Activated T-cell treated with anti-CD3 and anti-CD28 coated beads for 48 hours (primary cell): ENCODE results near the gene ACAP2.
"Not testable (repeated sequence)": the region's sequence is repeated elsewhere in the genome, so short reads cannot be mapped to it uniquely, and the experiment has no call there.

ENCODE experiments used
- DNase-seq: peaks from one replicate; pipeline ENCODE4 v3.0.0-alpha.2; 2020; ENCODE audit warnings: low read depth

The ACAP2 gene

DNA sequence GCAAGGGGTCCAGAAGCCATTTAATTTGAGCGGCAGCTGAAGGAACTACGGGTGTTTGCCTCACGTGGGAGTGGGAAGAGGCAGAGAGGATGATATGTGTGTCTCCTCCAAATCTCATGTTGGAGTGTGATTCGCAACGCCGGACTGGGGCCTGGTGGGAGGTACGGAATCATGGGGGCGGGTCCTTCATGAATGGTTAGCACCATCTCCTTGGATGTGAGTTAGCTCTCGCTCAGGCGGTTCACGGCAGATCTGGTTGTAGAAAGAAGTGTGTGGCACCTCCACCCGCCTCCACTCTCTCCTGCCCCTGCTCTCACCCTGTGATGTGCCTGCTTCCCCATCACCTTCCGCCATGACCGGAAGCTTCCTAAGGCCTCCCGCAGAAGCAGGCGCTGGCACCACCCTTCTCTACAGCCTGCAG lies 197.3 kb downstream of the ACAP2 start:
- no peak for DNase-seq

DNA sequence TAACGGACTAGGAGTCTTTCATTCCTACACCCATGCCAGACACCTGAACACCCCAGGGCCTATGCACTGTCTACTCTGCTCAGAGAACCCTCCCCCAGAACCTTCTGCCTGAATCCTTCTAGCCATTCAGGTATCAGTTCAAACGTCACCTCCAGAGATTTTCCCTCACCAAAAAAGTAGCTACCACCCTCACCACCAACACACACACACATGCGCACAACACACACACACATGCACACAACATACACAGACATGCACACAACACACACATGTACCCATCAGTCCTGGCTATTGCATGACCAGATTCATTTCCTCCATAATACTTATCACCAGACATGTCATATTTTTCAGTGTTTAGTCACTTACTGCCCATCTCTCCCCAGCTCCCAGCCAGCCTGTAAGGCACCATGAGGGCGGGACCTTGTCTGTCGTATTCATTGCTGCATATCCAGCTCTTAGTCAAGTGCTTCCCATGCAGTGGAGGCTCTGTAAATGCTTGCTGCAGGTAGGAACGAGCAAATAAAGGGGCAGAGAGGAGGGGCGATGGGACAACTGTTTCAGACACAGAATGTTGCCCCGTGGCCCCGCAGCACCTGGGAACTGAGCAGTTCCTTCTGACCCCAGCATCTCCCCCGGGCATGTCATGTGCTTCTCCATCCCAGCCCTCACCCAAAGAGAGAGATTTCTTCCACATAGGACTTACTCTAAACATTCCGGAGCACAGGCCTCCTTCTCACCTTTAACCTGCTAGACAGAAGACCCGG lies 201.0 kb downstream of the ACAP2 start:
- no peak for DNase-seq

DNA sequence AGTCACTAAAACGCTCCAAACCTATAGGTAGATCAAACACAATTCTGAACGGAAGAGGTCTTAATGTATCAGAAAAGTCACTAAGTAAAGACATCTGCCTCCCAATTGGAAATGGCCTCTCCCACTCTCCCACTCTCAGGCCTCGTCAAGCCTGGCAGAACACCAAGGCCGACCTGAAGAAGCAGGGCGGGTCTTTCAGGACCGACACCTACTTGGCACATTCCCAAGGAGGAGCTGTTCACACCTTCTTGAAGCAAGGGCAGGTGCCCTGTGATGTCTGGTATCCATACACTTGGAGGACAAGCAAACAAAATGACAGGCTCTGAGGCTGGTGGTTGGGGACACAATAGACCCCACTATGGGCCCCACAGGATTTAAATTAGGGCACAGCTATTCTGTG lies 201.9 kb downstream of the ACAP2 start:
- DNase-seq: no peak

DNA sequence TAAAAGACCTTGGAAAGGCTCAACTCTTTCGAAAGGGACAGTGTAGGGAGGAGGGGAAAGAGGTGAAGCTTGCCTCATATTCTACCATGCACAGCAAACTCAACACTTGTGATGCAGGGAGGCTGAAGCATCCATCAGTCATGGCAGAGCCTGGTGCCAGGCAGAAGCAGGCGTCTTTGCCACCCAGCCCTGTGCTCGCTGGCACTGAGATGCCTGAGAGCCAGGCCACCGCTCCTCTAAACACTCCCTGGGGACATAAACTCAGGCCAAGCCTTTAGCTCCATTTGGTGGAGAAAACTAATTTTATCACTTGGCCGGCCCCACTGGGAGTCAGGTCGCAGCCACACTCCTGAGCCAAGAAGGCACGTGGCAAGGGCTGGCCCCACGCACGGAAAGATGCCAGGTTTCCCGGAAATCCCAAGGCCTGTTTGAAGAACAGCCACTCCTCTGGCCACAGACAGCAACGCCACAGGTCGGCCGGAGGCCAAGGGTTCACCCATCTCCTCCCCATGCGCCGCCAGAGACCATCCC lies 202.6 kb downstream of the ACAP2 start:
- no peak for DNase-seq

DNA sequence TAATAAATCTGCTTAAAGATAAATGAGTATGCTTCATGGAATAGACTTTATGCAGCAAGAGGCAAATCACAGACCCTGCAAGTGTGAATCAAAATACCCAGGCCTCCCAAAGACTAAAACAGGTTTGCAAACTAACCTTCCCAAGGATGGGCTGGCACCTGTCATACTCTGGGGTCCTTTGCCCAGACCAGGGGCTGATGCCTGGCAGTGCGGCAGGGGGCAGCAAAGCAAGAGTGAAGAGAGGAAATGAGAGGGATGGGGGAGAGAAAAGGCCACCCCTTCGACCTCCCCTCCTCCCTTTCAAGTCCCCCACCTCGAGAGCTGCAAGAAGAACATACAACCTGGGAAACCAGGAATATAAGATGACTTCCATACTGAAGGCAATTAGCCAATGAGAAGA lies 203.7 kb downstream of the ACAP2 start:
- no peak for DNase-seq

DNA sequence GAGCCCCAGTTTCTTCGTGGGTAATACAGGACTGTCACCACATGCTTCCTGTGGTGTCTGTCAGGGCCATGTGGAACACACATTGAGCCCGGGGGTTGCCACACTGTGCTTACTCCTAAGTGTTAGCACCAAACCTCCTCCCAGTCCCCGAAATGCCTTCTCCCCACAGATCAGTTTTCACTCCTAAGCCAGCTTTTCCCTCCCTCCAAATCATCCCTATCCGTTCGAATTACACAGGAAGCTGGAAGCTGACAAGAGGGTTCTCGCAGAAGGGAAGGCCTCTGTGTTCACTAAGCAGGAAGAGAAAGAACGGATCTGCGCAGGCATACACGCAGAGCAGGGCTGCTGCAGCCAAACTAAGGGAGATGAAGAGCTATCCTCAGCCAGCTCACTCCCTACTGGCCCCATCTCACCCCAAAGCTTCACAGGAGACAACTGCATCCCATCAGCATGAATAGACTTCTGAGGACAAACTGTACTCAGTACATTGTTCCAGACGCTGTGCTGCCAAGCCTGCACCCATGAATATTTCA lies 204.2 kb downstream of the ACAP2 start:
- no peak for DNase-seq

DNA sequence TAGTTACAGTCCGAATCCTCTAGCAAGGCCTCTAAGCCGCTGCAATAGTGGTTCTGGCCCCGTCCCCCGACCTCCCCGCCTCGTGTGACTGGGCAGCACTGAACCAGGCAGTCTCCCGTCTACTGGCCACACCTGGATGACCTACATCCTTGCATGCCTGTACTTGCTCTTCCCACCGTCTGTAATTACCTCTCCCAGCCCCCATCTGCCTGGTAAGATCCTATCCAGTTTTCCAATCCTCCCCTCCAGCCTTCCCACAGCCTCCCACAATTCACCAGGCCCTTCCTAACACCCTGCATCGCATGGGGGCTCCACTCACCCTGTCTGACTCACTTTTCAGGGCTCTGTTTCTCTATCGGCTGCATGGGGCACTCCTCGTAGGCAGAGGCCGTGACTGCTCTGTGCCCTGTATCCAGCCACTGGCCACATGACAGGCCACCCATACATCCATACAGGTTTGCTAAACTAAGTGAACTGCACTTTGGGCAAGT lies 204.7 kb downstream of the ACAP2 start:
- DNase-seq: no peak

DNA sequence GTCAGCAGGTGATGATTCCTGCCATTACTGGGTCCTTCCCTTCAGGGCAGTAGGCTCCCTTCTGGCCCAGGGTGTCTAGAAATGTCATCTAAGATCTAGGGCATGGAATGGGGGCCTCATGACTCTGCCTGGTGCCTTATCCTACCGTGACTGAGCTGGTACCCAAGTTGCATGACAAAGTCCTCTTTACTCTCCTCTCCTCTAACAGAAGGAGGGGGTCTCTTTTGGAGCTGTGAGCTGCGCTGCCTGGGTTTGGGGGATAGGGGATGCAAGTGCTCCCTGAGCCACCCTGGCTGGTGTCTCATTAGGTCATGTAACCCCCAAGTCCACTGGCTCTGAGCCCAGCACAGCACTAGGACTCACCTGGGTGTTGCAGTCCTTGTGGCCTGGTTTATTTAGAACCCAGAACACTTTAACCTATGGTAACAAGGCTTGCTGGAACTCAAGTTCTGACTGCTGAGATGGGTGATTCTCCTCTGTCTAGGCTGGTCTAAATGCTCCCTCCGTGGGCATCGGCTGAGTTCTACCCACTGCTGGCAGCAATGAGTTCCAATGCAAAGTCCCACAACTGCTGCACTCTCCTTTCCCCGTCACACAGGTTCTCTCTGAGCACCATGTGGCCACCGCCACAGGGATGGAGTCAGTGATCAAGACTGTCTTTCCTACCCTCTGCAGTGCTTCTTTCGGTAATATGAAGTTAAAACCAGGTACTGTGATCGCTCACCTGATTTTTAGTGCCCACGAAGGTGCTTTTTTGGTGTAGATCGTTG lies 205.8 kb downstream of the ACAP2 start:
- DNase-seq: no peak

DNA sequence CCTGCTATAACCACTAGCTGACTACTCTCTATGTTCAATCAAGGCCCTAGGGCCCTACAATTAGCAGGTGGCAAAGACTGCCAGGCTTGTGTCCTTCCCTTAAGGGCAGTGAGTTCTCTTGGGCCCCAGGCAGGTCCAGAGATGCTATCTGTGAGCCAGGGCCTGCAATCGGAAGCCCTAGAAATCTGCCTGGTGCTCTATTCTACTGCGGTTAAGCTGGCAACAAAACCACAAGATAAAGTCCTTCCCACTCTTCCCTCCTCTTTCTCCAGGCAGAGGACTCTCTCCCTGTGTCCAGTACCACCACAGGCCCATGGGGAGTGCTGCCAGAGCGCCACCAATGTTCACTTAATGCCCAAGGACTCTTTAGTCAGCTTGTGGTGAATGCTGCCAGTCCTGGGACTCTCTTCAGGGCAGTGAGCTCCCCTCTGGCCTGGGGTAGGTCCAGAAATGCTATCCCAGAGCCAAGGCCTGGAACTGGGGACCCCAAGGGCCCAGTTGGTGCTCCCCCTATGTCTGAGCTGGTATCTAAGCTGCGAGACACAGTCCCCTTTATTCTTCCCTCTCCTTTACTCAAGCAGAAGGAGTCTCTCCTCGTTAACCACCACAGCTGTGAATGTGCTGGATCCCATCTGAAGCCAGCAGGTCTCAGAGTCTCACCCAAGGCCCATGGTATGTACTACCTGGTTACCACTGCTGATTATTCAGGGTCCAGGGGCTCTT lies 206.6 kb downstream of the ACAP2 start:
- DNase-seq: no peak

DNA sequence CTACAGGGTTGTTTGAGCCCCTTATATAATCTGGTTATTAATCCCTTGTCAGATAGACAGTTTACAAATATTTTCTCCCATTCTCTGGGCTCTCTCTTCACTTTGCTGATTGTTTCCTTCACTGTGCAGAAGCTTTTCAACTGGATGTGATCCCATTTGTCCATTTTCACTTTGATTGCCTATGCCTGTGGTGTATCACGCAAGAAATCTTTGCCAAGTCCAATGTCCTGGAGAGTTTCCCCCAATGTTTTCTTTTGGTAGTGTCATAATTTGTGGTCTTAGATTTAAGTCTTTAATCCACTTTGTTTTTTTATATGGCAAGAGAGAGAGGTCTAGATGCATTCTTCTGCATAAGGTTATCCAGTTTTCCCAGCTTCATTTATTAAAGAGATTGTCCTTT lies 212.6 kb downstream of the ACAP2 start:
- no peak for DNase-seq

DNA sequence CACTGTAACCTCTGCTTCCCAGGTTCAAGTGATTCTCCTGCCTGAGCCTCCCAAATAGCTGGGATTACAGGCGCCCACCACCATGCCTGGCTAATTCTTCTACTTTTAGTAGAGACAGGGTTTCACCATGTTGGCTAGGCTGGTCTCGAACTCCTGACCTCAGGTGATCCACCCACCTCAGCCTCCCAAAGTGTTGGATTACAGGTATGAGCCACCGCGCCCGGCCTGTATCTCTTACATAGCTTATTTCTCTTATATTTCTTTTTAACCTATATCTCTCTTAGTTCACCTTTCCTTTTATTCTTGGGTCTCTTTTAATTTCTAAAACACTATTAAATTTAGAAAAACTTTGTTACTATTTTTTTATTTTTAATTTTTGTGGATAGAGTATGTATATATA lies 213.9 kb downstream of the ACAP2 start:
- not testable (repeated sequence) for DNase-seq

DNA sequence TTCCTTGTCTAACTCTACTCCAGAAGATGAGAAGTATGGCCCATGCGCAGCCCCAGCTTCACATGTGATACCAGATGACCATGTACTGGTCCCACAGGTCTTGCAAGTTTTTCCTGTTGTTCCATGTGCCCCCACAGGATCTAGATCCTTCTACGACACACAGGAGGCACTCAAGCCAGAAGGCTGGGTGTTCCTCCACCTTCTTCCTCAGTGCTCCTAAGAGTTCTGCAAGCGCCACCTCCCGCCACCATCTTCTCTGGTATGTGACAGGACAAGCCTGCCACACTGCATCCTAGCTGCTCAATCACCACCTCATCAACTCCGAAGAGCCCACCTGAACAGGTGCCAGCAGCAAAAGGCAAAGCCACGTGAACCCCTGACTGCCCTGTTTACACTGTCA lies 214.9 kb downstream of the ACAP2 start:
- no peak for DNase-seq

DNA sequence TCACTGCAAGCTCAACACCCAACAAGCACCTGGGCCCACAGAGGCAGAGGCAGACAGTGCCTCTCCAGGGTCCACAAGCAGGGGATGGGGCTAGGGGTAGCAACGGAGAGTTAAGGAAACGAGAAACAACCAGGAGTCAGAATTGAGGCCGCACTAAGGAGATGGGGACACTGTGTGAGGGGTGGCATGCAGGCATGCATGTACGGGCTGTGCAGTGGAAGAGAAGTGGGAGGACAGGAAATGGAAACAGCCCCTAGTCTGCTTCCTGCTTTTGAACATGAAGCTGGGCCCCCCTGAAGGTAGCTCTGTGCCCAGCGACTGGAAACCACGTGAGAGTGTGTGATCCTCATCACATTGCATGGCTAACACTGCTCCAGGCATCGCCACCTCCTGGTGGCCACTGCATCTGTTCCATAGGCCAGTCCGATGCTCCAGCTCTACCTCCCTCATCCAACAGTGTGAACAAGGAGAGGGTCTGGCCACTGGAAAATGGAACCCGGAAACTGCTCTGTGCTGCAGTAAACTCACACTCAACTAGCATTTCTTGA lies 215.8 kb downstream of the ACAP2 start:
- no peak for DNase-seq

DNA sequence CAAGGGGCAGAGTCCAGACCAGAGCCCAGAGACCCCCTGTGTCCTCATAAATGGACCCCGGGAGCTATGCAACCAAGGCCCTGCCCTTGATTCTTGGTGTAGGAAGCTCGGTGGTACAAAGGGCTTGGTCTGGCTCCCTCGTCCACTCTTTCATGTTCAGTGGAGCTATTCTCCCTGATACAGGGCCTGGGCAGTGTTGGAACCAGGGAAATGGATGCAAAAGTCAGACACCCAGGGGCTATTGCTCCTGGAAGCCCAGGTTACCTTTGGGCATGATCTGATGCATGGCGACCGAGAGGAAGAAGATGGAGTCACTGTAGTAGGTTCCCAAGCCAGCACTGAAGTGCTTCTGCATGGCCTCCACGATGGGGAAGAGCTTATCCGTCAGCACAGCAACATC lies 216.4 kb downstream of the ACAP2 start:
- no peak for DNase-seq

DNA sequence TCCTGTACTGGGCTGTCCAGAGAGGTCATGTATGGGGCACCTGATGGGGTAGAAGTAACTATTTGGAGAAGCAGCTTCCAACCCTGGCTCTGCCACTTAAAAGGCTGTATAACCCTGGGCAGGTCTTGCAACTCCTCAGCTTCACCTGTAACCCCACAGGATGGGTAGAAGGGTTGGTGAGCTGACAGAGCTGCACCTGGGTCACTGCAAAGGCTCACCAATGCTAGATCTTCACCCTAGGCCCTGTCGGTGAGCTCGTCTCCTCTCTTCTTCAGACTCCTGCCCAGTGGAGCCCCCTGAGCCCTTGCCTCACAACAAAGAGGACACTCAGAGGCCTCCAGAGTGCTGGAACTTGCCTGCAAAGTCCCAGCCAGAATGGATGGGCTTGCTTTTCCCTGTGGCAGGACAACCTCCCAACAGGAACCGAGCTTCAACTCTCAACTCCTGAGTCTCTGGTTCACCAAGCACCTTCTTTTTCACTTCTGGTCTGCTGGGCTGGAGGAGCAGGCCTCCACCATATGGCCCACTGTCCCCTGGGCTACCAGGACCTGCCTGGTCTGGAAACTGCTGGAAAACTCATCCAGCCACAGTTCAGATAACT lies 217.7 kb downstream of the ACAP2 start:
- no peak for DNase-seq
